ENCODE data around the gene SH3RF3. TPM values are rescaled to one million over a fixed set of nuclear protein-coding genes. Genes with fewer than 3 reads are reported as not detected.

SH3RF3 gene
- total RNA-seq, 1 donor from 2014 or later: 7.3 TPM

DNA sequence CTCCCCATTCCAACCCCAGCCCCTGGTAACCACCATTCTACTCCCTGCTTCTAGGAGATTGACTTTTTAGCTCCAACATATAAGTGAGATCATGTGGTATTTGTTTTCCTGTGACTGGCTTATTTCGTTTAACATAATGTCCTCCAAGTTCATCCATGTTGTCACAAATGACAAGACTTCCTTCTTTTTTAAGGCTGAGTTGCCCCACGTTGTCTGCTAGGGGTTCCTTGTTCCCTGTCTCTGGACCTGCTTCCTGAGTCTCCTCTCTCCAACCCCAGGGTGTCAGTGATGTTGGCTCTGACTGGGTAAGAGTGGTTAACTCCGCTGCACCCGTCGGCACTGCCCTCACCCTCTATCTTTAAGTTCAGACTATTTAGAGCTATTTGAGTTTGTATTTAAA is 175.2 kb downstream of the SH3RF3 start:
- Histone ChIP-seq H3K27ac (ENCODE audit: low read depth, low read length) (no peak overlapping the region), H3K27me3 (ENCODE audit: insufficient read depth, low read length) (no peaks in the 10 kb centered on the region), H3K9me3 (ENCODE audit: insufficient read depth, low read depth, low read length) (no peaks in the 10 kb centered on the region), H3K79me2 (ENCODE audit: insufficient read depth, low read length) (no peaks in the 10 kb centered on the region), H3K4me1 (ENCODE audit: insufficient read depth, low read length) (no peaks in the 10 kb centered on the region), H2AFZ (ENCODE audit: low read depth, low read length) (no peak overlapping the region), H3K36me3 (ENCODE audit: insufficient read depth, low read length) (no peaks in the 10 kb centered on the region), H3K4me2 (ENCODE audit: low read length) (no peak overlapping the region), H3K4me3 (ENCODE audit: insufficient read depth, low read depth, low read length) (no peak overlapping the region), H3K9ac (ENCODE audit: low read length) (no peak overlapping the region), H4K20me1 (ENCODE audit: insufficient read depth, low read length) (peaks cover 59% of the 10 kb centered on the region)
- peaks cover 24% of the 10 kb centered on the region for H3K27me3 Mint-ChIP-seq (ENCODE audit: low read depth, unreplicated experiment)
- H3K9me3 Mint-ChIP-seq (ENCODE audit: unreplicated experiment): no peaks in the 10 kb centered on the region
- DNase-seq (ENCODE audit: low read depth): no peak
- no peaks in the 10 kb centered on the region for H3K36me3 Mint-ChIP-seq (ENCODE audit: low read depth, unreplicated experiment)
- TF ChIP-seq EZH2 (IDR thresholded peaks at IDR 0.05; ENCODE audit: insufficient read depth, low read length): no peak
- TF ChIP-seq, protein P1, sequence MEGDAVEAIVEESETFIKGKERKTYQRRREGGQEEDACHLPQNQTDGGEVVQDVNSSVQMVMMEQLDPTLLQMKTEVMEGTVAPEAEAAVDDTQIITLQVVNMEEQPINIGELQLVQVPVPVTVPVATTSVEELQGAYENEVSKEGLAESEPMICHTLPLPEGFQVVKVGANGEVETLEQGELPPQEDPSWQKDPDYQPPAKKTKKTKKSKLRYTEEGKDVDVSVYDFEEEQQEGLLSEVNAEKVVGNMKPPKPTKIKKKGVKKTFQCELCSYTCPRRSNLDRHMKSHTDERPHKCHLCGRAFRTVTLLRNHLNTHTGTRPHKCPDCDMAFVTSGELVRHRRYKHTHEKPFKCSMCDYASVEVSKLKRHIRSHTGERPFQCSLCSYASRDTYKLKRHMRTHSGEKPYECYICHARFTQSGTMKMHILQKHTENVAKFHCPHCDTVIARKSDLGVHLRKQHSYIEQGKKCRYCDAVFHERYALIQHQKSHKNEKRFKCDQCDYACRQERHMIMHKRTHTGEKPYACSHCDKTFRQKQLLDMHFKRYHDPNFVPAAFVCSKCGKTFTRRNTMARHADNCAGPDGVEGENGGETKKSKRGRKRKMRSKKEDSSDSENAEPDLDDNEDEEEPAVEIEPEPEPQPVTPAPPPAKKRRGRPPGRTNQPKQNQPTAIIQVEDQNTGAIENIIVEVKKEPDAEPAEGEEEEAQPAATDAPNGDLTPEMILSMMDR (IDR thresholded peaks at IDR 0.05; ENCODE audit: insufficient read depth, low read depth, low read length): no peak
- H3K4me1 Mint-ChIP-seq (ENCODE audit: low read depth, unreplicated experiment): peaks cover 3% of the 10 kb centered on the region
- no peak for FAIRE-seq
- no peak overlapping the region for H3K4me3 Mint-ChIP-seq (ENCODE audit: unreplicated experiment)
- no peak overlapping the region for H3K27ac Mint-ChIP-seq (ENCODE audit: unreplicated experiment)

DNA sequence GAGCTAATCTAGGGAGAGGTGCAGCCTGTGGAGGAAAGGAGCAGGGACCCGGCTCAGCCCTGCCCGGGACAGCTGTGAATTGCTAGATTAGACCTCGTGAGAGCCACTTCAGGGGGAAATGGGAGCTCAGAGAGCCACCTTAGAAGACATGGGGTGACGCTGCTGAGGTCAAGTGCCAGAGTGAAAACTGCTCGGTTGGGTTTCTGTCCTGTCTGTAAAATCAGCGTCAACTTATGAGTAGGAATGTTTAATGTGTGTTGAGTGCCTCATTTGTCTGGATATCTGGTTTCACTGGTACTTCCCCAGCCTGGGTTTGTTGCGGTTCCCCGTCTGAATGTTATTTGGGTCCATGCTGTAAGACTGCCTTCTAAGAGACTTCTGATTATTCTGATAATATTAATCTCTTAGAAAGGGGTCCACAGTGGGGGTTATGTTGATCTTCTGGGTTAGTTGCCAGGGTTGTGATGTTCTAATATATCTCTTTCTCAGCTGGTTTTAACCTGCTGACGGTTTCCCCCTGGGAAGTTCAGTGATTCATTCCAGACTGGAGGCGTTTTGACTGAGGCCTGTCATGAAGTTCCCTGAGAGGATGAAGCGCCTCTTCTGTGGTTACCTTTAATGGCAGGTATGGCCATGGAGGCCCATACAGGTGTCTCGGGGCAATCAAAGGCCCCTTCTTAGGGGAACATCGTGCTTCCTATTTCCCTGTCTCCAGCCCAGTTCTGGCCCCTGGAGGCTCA is 175.9 kb downstream of the SH3RF3 start:
- no peak overlapping the region for H3K4me2 ChIP-seq (ENCODE audit: low read length)
- no peak for DNase-seq (ENCODE audit: low read depth)
- H3K9me3 Mint-ChIP-seq (ENCODE audit: unreplicated experiment): no peaks in the 10 kb centered on the region
- H3K27me3 Mint-ChIP-seq (ENCODE audit: low read depth, unreplicated experiment): peaks cover 20% of the 10 kb centered on the region
- H3K4me3 ChIP-seq (ENCODE audit: insufficient read depth, low read depth, low read length): no peak overlapping the region
- H3K36me3 Mint-ChIP-seq (ENCODE audit: low read depth, unreplicated experiment): no peaks in the 10 kb centered on the region
- peaks cover 3% of the 10 kb centered on the region for H3K4me1 Mint-ChIP-seq (ENCODE audit: low read depth, unreplicated experiment)
- no peak overlapping the region for H3K9ac ChIP-seq (ENCODE audit: low read length)
- H3K79me2 ChIP-seq (ENCODE audit: insufficient read depth, low read length): no peaks in the 10 kb centered on the region
- H3K4me1 ChIP-seq (ENCODE audit: insufficient read depth, low read length): no peaks in the 10 kb centered on the region
- peaks cover 53% of the 10 kb centered on the region for H4K20me1 ChIP-seq (ENCODE audit: insufficient read depth, low read length)
- no peaks in the 10 kb centered on the region for H3K9me3 ChIP-seq (ENCODE audit: insufficient read depth, low read depth, low read length)
- no peaks in the 10 kb centered on the region for H3K27me3 ChIP-seq (ENCODE audit: insufficient read depth, low read length)
- no peaks in the 10 kb centered on the region for H3K36me3 ChIP-seq (ENCODE audit: insufficient read depth, low read length)
- no peak for FAIRE-seq
- TF ChIP-seq, protein P1 (IDR thresholded peaks at IDR 0.05; ENCODE audit: insufficient read depth, low read depth, low read length): no peak
- TF ChIP-seq EZH2 (IDR thresholded peaks at IDR 0.05; ENCODE audit: insufficient read depth, low read length): no peak
- H2AFZ ChIP-seq (ENCODE audit: low read depth, low read length): no peak overlapping the region
- no peak overlapping the region for H3K4me3 Mint-ChIP-seq (ENCODE audit: unreplicated experiment)
- no peak overlapping the region for H3K27ac ChIP-seq (ENCODE audit: low read depth, low read length)
- no peak overlapping the region for H3K27ac Mint-ChIP-seq (ENCODE audit: unreplicated experiment)

DNA sequence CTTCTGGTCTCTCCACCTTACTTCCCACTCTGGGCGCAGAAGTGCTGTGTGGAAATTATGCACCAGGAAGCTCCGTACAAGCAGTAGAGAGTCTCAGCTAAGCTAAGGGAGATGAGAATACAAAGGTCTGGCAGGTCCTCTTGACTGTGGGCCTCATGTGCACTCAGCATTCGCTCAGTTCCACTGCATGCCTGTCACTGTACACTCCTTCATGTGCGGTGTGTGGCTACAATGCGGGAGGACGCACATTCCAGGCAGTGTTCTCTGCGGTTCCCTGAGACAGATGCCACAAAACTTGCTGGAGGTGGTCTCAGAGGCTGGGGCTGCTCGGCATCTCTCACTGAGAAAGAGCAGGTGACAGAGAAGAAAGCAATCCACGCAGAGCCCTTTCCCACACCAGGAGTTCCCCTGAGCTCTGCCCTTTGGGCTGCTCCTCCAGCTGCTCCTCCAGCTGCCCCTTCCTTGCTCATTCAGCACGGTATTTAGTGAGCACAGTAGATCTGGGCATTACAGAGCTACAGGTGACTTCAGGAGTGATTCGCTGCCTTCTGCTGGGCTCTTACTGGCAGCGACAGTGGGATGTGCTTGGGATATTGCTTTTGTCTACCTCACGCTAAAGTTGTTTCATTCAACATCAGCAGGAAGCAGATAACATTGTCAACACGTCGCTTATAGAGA is 176.6 kb downstream of the SH3RF3 start:
- H3K27me3 Mint-ChIP-seq (ENCODE audit: low read depth, unreplicated experiment): peaks cover 18% of the 10 kb centered on the region
- no peak overlapping the region for H3K9ac ChIP-seq (ENCODE audit: low read length)
- H3K9me3 Mint-ChIP-seq (ENCODE audit: unreplicated experiment): no peaks in the 10 kb centered on the region
- H3K36me3 ChIP-seq (ENCODE audit: insufficient read depth, low read length): no peaks in the 10 kb centered on the region
- H3K79me2 ChIP-seq (ENCODE audit: insufficient read depth, low read length): no peaks in the 10 kb centered on the region
- no peaks in the 10 kb centered on the region for H3K27me3 ChIP-seq (ENCODE audit: insufficient read depth, low read length)
- H4K20me1 ChIP-seq (ENCODE audit: insufficient read depth, low read length): peaks cover 45% of the 10 kb centered on the region
- FAIRE-seq: no peak
- H3K9me3 ChIP-seq (ENCODE audit: insufficient read depth, low read depth, low read length): no peaks in the 10 kb centered on the region
- H3K27ac ChIP-seq (ENCODE audit: low read depth, low read length): no peak overlapping the region
- no peak overlapping the region for H3K4me3 ChIP-seq (ENCODE audit: insufficient read depth, low read depth, low read length)
- TF ChIP-seq, protein P1 (IDR thresholded peaks at IDR 0.05; ENCODE audit: insufficient read depth, low read depth, low read length): no peak
- TF ChIP-seq EZH2 (IDR thresholded peaks at IDR 0.05; ENCODE audit: insufficient read depth, low read length): no peak
- no peaks in the 10 kb centered on the region for H3K36me3 Mint-ChIP-seq (ENCODE audit: low read depth, unreplicated experiment)
- no peaks in the 10 kb centered on the region for H3K4me1 ChIP-seq (ENCODE audit: insufficient read depth, low read length)
- no peak for DNase-seq (ENCODE audit: low read depth)
- H3K4me3 Mint-ChIP-seq (ENCODE audit: unreplicated experiment): no peak overlapping the region
- H3K4me1 Mint-ChIP-seq (ENCODE audit: low read depth, unreplicated experiment): peaks cover 3% of the 10 kb centered on the region
- no peak overlapping the region for H3K27ac Mint-ChIP-seq (ENCODE audit: unreplicated experiment)
- no peak overlapping the region for H3K4me2 ChIP-seq (ENCODE audit: low read length)
- no peak overlapping the region for H2AFZ ChIP-seq (ENCODE audit: low read depth, low read length)
